HepG2 (cell line): ENCODE data around the gene CACNA2D1. TPM values are rescaled to one million over a fixed set of nuclear protein-coding genes. Genes with fewer than 3 reads are reported as not detected.

ENCODE experiments used
- ATAC-seq: fragments of 200-7000 bp; cut with Tn5 transposase; 3 replicates; pipeline ENCODE4 v1.9.1; 2020; ENCODE audit warnings: mild to moderate bottlenecking, moderate library complexity
- BruUV-seq: library from RNA; stranded (reverse); fragments of 400-500 nt; replicated peaks from 2 replicates; lab custom pipeline; 2021; lab: Mats Ljungman, UMichigan
- CTCF ChIA-PET: fragments of 300-600 bp; formaldehyde crosslinking; extraction: SDS; loops from one replicate; lab custom pipeline; 2021; ENCODE audit warnings: low total read pairs, inconsistent platforms, low intra/inter-chr PET ratio; lab: Yijun Ruan, JAX
- POLR2A ChIA-PET: fragments of 350-600 bp; sonication (Branson Sonifier 250); formaldehyde crosslinking; loops from one replicate; lab custom pipeline; 2020; ENCODE audit warnings: antibody characterized with exemption, inconsistent platforms; lab: Yijun Ruan, JAX
- DNase-seq: peaks from one replicate; pipeline ENCODE4 v3.0.0-alpha.2; 2015; ENCODE audit warnings: low spot score
- FAIRE-seq: peaks from 3 replicates; lab custom pipeline; 2011; peaks lifted over from hg19 to GRCh38; lab: Jason Lieb, UNC
- H2AFZ ChIP-seq: one replicate; pipeline ENCODE4 v1.6.1; 2011; ENCODE audit warnings: low read length, inconsistent platforms
- H3K27ac ChIP-seq: fragments of 300-600 bp; 3 replicates; pipeline ENCODE4 v1.8.0; 2011; ENCODE audit warnings: mixed run types, mild to moderate bottlenecking, mixed read lengths, low read length, inconsistent platforms; ENCODE audit not compliant: insufficient read depth; ENCODE audit errors: extremely low read length
- H3K27me3 ChIP-seq, 2 experiments: fragments of 200-600 bp in 1 of 2; 2 replicates in 1 of 2; 3 replicates in 1 of 2; pipeline versions ENCODE4 v1.6.0 to v1.8.0; 2011; ENCODE audit warnings: low read length in 2 of 2, mild to moderate bottlenecking in 2 of 2, moderate library complexity in 2 of 2, inconsistent platforms in 1 of 2; ENCODE audit not compliant: insufficient read depth in 2 of 2, control insufficient read depth in 1 of 2
- H3K36me3 ChIP-seq, 2 experiments: fragments of 200-600 bp in 1 of 2; replicated peaks in 1 of 2; 2 replicates in 1 of 2; 3 replicates in 1 of 2; pipeline versions ENCODE4 v1.5.1 to v1.8.0; 2011; ENCODE audit warnings: low read length in 2 of 2, inconsistent platforms in 1 of 2; ENCODE audit not compliant: insufficient read depth in 2 of 2, control insufficient read depth in 1 of 2
- H3K4me1 ChIP-seq: 2 replicates; pipeline ENCODE4 v1.5.1; 2012; ENCODE audit warnings: low read length, inconsistent platforms; ENCODE audit not compliant: insufficient read depth
- H3K4me2 ChIP-seq: 2 replicates; pipeline ENCODE4 v1.6.0; 2011; ENCODE audit warnings: low read depth, low read length, inconsistent platforms
- H3K4me3 ChIP-seq, 3 experiments: fragments of 200-600 bp in 1 of 3; sonication (generic), shearing (Covaris generic) in 1 of 3; replicated peaks in 1 of 3; 2 replicates each; pipeline ENCODE4 v1.5.1; 2011 to 2016; ENCODE audit warnings: low read length in 3 of 3, inconsistent platforms in 2 of 3, low read depth in 2 of 3, mild to moderate bottlenecking in 2 of 3, control low read depth in 1 of 3, mixed read lengths in 1 of 3; ENCODE audit not compliant: insufficient read depth in 1 of 3
- H3K79me2 ChIP-seq: one replicate; pipeline ENCODE4 v1.6.1; 2011; ENCODE audit warnings: low read length, inconsistent platforms; ENCODE audit not compliant: insufficient read depth
- H3K9ac ChIP-seq: 2 replicates; pipeline ENCODE4 v1.6.0; 2011; ENCODE audit warnings: mild to moderate bottlenecking, low read depth, low read length, inconsistent platforms; ENCODE audit not compliant: insufficient read depth
- H3K9me3 ChIP-seq: 2 replicates; pipeline ENCODE4 v1.5.1; 2012; ENCODE audit warnings: mild to moderate bottlenecking, low read length
- H4K20me1 ChIP-seq: 2 replicates; pipeline ENCODE4 v1.6.0; 2011; ENCODE audit warnings: inconsistent platforms, mild to moderate bottlenecking, low read length, moderate library complexity; ENCODE audit not compliant: insufficient read depth
- AGO2 ChIP-seq: fragments of 200-400 bp; formaldehyde crosslinking; optimal IDR thresholded peaks from 2 replicates; pipeline ENCODE3; 2017; ENCODE audit warnings: mild to moderate bottlenecking, low read depth, low read length, moderate library complexity
- BORCS8-MEF2B ChIP-seq: sonication (generic); formaldehyde crosslinking; IDR thresholded peaks from 2 replicates; pipeline ENCODE4 v1.8.0; 2022; ENCODE audit warnings: mild to moderate bottlenecking, missing genetic modification reagents
- CERS6 ChIP-seq: sonication (generic); formaldehyde crosslinking; IDR thresholded peaks from 2 replicates; pipeline ENCODE4 v1.5.0; 2020; ENCODE audit warnings: missing genetic modification reagents
- GABPB1 ChIP-seq: IDR thresholded peaks from 2 replicates; pipeline ENCODE4 v1.6.1; 2016; ENCODE audit warnings: mild to moderate bottlenecking, missing genetic modification reagents, moderate library complexity, missing compliant biosample characterization
- HOXA7 ChIP-seq: sonication (generic); formaldehyde crosslinking; IDR thresholded peaks from 2 replicates; pipeline ENCODE4 v1.8.1; 2022; ENCODE audit warnings: mild to moderate bottlenecking, missing genetic modification reagents, moderate library complexity
- IRF2 ChIP-seq: IDR thresholded peaks from 2 replicates; pipeline ENCODE4 v1.6.1; 2018; ENCODE audit warnings: missing genetic modification reagents, missing compliant biosample characterization
- KAT2B ChIP-seq: fragments of 150-350 bp; IDR thresholded peaks from 2 replicates; pipeline ENCODE4 v1.6.1; 2014; ENCODE audit warnings: low read depth, low read length, borderline replicate concordance
- KLF9 ChIP-seq: IDR thresholded peaks from 2 replicates; pipeline ENCODE4 v1.6.1; 2016; ENCODE audit warnings: low read depth
- KMT2B ChIP-seq: IDR thresholded peaks from 2 replicates; pipeline ENCODE4 v1.6.1; 2016; ENCODE audit warnings: missing genetic modification reagents, missing compliant biosample characterization
- MXI1 ChIP-seq: IDR thresholded peaks from 3 replicates; pipeline ENCODE4 v1.6.1; 2012; ENCODE audit warnings: low read depth, low read length, inconsistent platforms, borderline replicate concordance
- PHB2 ChIP-seq: fragments of 450-650 bp; IDR thresholded peaks from 2 replicates; pipeline ENCODE4 v1.6.1; 2018; ENCODE audit not compliant: partially characterized antibody
- SMAD3 ChIP-seq: sonication (generic); formaldehyde crosslinking; IDR thresholded peaks from 2 replicates; pipeline ENCODE4 v1.4.0; 2020; ENCODE audit warnings: missing genetic modification reagents
- ZBTB43 ChIP-seq: sonication (generic); formaldehyde crosslinking; conservative IDR thresholded peaks from 2 replicates; pipeline ENCODE4 v1.4.0; 2020; ENCODE audit warnings: missing genetic modification reagents
- ZBTB7B ChIP-seq: sonication (generic); formaldehyde crosslinking; IDR thresholded peaks from 2 replicates; pipeline ENCODE4 v1.4.0; 2020; ENCODE audit warnings: missing genetic modification reagents
- ZMAT5 ChIP-seq: sonication (generic); formaldehyde crosslinking; IDR thresholded peaks from 2 replicates; pipeline ENCODE4 v1.5.0; 2020; ENCODE audit warnings: mild to moderate bottlenecking, low read depth, missing genetic modification reagents, borderline replicate concordance
- ZNF142 ChIP-seq: sonication (generic); formaldehyde crosslinking; IDR thresholded peaks from 2 replicates; pipeline ENCODE4 v1.4.0; 2020; ENCODE audit warnings: missing genetic modification reagents
- ZNF780A ChIP-seq: sonication (generic); formaldehyde crosslinking; IDR thresholded peaks from 2 replicates; pipeline ENCODE4 v1.8.0; 2022; ENCODE audit warnings: mild to moderate bottlenecking, missing genetic modification reagents, moderate library complexity
- WGBS: methylation state at CpG from one replicate; pipeline ENCODE4 v1.1.6; 2017; ENCODE audit warnings: low lambda C conversion rate; 5-methylcytosine and 5-hydroxymethylcytosine counted together
- in situ Hi-C: cut with HindIII; loops from 2 replicates; pipeline ENCODE4 v1.10.0; 2017; ENCODE audit warnings: low pct_unique_long_range_greater_than_20kb; ENCODE audit not compliant: extremely low pct_ligation_motif_present
- intact Hi-C: fragments of 100-400 bp; cut with micrococcal nuclease; formaldehyde crosslinking; loops from one replicate; pipeline ENCODE4 v1.10.0; 2022; ENCODE audit not compliant: unreplicated experiment
- polyA plus RNA-seq, 8 experiments: library from polyadenylated mRNA; depleted of rRNA in 3 of 8; stranded (reverse) in 7 of 8; unstranded in 1 of 8; fragments of >200 nt; fragmentation: Illumina TruSeq in 4 of 8; extraction: Trizol in 4 of 8; gene quantifications; 2 replicates each; pipeline versions ENCODE4 v1.2.1 to v1.2.3, GENCODE V29; 2011 to 2016; ENCODE audit warnings: low read depth in 4 of 8, missing spikeins in 1 of 8, mixed read lengths in 1 of 8; ENCODE audit not compliant: insufficient read depth in 1 of 8
- total RNA-seq, 5 experiments: library from RNA; depleted of rRNA; stranded (reverse); fragments of >200 nt; fragmentation: Illumina TruSeq; extraction: Trizol; gene quantifications; 2 replicates each; pipeline ENCODE4 v1.2.3, GENCODE V29; 2016; ENCODE audit warnings: low read depth in 1 of 5

The CACNA2D1 gene
- total and polyA plus RNA-seq, 2 of the 13 experiments (the other 11 are each of a cell fraction or from before 2014, with no cell fraction given), result not detected

GRCh38 chr7:82358009-82358578, 85.5 kb downstream of the CACNA2D1 start (continued):
- no peak for TF ChIP-seq ZNF142 (CRISPR knock-in tag)
- TF ChIP-seq PHB2, result no peak
- TF ChIP-seq, all 625 proteins: peak for 0

DNA sequence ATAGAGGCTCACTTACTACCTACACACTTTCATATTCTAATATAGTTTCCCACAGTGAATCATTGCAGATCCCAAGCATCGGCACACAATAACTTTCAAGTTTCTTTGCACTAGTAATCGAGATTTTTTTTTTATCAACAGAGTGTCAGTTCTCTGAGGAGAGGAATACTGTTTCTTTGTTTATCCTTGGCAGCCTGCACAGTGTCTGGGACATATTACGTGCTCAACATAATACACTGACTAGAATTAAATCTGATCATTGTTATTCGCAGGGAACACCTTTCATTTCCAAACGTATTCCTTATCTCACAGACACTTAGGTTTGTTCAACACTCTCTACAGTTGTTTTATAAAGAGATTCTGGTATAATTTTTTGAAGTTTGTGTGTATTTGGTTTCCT, 95.3 kb downstream of the CACNA2D1 start:
- 8% methylated on average over 5 of the region's 5 CpGs for WGBS
- DNase-seq (no peak), FAIRE-seq (no peak), ATAC-seq (no peak)
- Histone ChIP-seq H3K9me3 (no peaks in the 10 kb centered on the region), H3K36me3 (no peaks in the 10 kb centered on the region), H3K4me1 (no peaks in the 10 kb centered on the region), H3K9ac (no peak overlapping the region), H3K27ac (no peak overlapping the region), H3K27me3 (no peaks in the 10 kb centered on the region), H3K79me2 (no peaks in the 10 kb centered on the region), H3K4me2 (no peak overlapping the region), H4K20me1 (no peaks in the 10 kb centered on the region), H3K4me3 (no peak overlapping the region), H2AFZ (no peak overlapping the region)
- intact Hi-C loops, result no loop called here
- BruUV-seq, result no TSS peak
- ChIA-PET CTCF (no interaction called here), POLR2A (no interaction called here)
- in situ Hi-C loops, result no loop called here
- no peak for TF ChIP-seq KMT2B (CRISPR knock-in tag)
- TF ChIP-seq GABPB1 (CRISPR knock-in tag), result no peak
- no peak for TF ChIP-seq BORCS8-MEF2B (CRISPR knock-in tag)
- TF ChIP-seq ZBTB7B (CRISPR knock-in tag), result no peak
- no peak for TF ChIP-seq HOXA7 (CRISPR knock-in tag)
- no peak for TF ChIP-seq KAT2B
- TF ChIP-seq KLF9 (CRISPR knock-in tag), result no peak
- no peak for TF ChIP-seq IRF2
- TF ChIP-seq ZNF780A (CRISPR knock-in tag), result no peak
- no peak for TF ChIP-seq ZBTB43 (CRISPR knock-in tag)
- TF ChIP-seq MXI1, result no peak
- no peak for TF ChIP-seq CERS6 (CRISPR knock-in tag)
- no peak for TF ChIP-seq ZMAT5
- no peak for TF ChIP-seq AGO2
- no peak for TF ChIP-seq SMAD3 (CRISPR knock-in tag)
